GM19043 (cell line): ENCODE data around the gene DSCAM.
"Not testable (repeated sequence)": the region's sequence is repeated elsewhere in the genome, so short reads cannot be mapped to it uniquely, and the experiment has no call there.

Experiments used
- ATAC-seq: cut with Tn5 transposase; IDR thresholded peaks from one replicate; pipeline ENCODE4 v1.9.1; 2021; ENCODE audit warnings: low read depth; ENCODE audit not compliant: unreplicated experiment

Gene DSCAM, protein sequence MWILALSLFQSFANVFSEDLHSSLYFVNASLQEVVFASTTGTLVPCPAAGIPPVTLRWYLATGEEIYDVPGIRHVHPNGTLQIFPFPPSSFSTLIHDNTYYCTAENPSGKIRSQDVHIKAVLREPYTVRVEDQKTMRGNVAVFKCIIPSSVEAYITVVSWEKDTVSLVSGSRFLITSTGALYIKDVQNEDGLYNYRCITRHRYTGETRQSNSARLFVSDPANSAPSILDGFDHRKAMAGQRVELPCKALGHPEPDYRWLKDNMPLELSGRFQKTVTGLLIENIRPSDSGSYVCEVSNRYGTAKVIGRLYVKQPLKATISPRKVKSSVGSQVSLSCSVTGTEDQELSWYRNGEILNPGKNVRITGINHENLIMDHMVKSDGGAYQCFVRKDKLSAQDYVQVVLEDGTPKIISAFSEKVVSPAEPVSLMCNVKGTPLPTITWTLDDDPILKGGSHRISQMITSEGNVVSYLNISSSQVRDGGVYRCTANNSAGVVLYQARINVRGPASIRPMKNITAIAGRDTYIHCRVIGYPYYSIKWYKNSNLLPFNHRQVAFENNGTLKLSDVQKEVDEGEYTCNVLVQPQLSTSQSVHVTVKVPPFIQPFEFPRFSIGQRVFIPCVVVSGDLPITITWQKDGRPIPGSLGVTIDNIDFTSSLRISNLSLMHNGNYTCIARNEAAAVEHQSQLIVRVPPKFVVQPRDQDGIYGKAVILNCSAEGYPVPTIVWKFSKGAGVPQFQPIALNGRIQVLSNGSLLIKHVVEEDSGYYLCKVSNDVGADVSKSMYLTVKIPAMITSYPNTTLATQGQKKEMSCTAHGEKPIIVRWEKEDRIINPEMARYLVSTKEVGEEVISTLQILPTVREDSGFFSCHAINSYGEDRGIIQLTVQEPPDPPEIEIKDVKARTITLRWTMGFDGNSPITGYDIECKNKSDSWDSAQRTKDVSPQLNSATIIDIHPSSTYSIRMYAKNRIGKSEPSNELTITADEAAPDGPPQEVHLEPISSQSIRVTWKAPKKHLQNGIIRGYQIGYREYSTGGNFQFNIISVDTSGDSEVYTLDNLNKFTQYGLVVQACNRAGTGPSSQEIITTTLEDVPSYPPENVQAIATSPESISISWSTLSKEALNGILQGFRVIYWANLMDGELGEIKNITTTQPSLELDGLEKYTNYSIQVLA (N-terminal part only)

DNA sequence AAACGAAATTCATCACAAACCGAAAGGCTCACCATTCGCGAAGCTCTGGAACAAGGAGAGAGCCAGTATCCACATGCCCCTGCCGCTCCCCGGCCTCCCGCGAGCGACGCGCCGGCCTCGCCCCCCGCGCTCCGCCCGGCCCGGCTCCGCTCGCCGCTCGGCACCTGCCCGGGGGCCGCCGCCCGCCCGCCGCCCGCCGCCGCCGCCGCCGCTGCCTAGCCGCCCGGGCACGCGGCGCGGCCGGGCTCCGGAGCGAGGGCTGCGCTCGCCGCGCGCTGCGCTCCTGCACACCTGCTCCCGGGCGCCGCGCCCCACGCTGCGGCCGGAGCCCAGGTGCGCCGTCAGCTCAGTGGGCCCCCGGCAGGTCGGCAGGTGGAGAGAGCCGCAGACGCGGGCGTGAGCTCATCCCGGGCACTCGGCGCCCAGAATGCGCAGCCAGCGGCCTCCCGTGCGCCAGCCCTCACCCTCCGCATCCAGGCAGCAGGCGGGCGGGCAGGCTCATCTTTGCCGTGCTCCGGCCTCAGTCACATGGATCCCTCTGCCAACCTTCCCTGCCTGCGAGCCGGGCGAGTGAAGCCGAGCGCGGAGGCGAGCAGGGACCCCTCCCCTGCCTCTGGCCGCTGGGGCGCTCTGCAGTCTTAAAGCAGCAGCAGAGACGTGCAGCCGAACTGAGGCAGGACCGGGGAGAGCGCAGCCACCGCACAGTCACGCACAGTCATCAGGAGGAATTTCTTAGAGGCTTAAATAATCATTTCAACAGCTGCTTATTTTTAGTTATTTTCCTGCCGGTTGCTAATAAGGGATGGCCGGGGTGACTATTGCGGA is at the start of gene DSCAM:
DSCAM (minus strand) TSS at position 572 of the 825 bp plus-strand sequence; CDS start at position 75, 497 bp downstream.
- no peak for ATAC-seq

DNA sequence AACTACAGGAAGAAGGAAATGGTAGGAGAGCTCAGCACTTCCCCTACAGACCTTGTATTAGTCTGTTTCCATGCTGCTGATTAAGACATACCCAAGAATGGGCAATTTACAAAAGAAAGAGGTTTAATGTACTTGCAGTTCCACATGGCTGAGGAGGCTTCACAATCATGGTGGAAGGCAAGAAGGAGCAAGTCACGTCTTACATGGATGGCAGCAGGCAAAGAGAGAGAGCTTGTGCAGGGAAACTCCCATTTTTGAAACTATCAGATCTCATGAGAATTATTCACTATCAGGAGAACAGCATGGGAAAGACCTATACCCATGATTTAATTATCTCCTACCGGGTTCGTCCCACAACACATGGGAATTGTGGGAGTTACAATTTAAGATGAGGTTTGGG is 48.7 kb upstream of the DSCAM start:
- ATAC-seq, result not testable (repeated sequence)

DNA sequence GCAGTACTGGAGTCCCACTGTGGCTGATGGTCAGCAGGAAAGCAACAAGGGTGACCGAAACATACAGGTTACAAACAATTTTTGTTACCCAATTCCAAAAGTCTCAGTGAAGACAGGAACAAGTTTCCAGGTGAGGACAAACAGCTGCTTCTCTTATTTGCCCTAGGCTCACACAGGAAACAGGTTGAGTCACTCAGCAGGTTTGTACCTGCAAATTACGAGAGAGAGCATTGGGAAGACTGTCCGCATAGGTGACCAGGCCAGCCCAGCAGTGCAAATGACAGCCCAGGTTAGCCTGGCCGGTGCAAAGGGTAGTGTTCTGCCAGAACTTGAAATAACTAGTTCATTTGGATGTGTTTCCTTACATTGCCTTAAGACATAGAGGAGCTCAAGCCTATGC is 40.0 kb upstream of the DSCAM start:
- ATAC-seq, result no peak

DNA sequence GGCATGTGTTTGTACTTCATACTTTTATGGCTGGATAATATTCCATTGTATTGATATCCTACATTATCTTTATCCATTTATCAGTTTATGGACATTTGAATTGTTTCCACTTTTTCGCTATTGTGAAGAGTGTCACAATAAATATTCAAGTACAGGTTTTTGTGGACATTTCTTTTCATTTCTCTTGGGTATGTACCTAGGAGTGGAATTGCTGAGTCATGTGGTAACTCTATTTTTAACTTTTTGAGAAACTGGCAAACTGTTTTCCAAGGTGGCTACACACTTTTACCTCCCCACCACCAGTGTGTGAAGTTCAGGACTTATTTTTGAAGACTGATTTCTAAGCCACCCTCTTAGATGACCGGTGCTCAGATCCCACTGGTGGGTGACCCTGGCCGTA is 39.0 kb upstream of the DSCAM start:
- ATAC-seq, result no peak

DNA sequence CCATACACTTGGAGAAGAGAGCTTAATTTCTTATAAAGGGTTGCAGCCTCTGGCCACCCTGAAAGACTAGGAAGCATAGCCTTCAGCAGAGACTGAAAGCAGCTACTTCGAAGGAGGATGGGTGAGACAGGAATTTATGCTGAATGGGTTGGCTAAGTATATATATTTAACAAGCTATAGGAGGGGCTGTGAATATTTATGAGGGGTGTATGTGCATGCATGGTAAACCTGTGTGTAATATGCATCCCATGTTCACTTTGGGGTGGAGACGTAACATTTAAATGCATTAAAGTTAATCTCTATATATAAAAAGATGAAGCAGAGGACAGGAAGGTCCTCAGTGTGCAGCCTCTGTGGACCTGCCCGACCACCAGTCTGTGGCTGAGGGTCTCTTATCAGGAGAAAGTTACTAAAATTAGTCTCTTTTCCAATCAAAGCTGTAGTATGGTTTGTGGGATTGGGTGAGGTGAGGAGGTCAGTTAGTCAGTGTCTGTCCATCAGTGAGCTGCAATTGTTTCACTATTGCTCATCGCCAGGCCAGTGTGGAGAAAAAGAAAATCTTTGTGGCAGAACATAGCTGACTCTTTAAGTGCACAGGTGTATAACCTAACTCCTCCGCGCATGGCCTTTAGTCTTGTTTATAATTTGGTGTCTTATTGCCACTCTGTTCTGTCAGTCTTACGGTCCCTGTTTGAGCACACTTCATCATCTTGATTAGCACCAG is 35.4 kb upstream of the DSCAM start:
- no peak for ATAC-seq

DNA sequence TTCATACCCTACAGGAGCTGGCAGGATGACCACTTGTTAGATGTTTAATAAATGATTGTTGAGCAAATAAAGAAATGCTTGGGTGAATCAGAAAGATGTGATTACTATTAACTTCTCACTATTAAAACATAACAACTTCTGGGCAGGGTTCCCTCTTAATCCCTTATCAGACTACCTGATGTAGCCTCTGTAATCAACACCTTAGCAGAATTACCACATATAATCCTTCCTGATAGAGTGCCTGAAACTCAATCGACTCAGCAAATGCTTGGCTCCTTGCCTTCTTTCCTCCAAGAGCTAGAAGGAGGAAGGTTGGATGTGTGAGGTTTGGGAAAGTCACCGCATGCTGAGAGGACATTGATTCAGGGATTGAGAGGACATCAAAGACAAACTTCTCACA is 34.8 kb upstream of the DSCAM start:
- no peak for ATAC-seq

DNA sequence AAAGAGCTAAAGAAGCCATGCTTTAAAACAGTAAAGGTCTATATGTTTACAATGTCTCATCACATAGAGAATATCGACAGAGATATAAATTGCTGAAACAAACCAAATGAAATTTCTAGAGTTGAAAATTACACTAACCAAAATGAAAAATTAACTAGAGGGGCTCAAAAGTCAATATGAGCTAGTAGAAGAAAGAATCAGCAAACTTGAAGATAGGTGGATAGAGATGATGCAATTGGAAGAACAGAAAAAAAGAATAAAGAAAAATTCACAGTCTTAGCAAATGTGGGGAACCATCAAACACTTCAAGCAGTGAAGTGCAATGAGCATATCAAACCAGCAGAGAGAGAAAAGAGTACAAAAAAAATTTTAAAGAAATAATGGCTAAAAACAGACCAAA is 24.1 kb upstream of the DSCAM start:
- no peak for ATAC-seq

DNA sequence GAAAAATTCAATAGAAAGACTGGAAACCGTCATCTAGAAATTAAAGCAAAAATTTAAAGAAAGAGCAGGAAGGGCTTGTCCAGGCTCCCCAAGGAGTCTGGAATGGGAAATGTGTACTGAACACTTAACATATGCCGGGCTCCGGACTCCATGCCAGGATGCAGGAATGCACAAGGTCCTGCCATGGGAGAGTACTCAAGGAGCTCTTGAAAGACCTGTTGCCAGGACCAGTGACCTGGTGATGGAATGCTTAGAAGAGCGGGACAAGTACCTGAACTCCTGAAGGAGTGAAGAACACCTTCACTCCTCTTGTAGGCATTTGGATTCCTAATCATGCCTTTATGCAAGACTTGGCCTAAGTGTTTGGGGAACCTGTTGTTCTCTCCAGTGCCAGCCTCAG is 16.9 kb upstream of the DSCAM start:
- ATAC-seq, result no peak

DNA sequence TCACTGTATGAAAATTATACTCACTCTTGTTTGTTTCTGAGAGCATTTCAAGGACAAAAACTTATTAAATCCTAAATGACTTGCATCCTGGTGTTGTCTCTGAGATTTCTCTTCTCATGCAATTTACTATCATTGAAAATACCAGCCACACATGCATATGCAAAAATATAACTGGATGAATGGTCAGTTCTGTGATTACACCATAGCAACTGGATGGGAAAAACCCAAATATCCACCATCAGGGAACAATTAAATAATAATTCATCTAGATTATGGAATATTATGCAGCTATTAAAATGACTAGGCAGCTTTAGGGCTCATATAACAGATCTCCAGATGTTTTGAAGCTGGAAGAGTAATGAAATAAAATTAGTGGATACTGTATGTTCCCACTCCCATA is 11.6 kb upstream of the DSCAM start:
- ATAC-seq, result no peak

DNA sequence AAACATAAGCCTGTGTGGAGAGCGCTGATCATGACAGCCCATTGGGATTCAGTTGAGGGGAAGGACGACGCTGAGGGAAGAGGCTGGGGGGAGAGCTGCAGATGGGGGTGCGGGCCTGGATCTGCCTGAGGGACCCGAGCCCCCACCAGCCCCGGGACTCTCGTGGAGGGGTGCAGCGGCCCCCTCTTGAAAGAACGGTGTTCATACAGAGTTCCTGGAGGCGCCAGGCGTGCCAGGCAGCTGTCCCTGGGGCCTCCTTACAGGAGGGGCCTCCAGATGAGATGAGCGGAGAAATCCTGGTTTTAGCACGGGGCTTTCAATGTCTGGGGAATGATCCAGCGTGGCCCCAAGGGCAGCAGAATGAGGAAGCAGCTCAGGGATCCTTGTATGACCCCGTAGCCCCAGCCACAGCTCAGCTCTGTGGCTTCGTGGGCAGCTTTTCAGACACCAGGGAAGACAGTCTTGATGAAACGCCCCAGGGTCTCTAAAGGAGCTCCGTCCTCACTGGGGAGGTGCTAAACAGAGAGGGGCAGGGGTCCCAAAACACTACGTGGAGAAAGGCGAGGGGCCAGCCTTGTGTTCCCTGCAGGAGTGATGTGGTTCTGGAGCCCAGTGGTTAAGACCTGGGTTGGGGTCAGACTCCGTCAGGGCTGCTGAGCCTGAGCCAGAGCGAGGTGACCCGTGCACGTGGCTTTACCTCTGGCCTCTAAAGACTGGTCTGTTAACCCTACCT is 7.2 kb upstream of the DSCAM start:
- no peak for ATAC-seq

DNA sequence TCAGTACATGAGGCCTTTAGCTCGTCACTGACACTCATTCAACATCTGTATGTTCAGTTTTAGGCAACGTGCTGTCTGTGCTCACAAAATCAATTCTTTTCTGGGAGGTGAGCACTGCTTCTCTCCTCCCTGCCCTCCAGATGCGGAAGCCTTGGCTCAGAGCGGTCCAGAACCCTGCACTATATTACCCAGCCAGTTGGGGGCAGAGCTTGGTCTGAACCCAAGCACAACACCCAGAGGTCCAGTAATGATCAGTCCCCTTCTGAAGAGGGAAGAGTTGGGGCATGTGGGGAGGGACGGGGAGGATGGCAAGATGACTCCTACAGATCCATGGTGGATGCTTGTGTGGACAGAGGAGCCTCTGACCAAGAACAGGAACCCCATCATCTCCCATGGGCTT is 5.6 kb upstream of the DSCAM start:
- ATAC-seq, result no peak

DNA sequence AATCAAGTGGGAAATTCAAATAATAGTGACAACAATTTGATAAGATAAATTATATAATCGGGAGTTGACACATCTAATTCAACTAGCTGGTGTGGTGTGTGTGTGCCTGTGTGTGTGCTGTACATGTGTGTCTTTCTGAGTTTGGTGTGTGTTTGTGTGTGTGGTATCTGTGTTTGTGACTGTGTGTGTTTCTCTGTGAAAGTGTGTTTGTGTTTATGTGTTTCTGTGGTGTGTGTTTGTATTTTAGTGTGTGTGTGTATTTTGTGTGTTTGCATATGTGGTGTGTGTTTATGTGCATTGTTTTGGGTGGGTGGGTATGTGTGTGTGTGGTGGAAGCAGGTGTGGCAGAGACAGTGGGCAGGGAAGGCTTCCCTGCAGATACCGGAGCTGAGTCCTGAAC is 4.8 kb upstream of the DSCAM start:
- no peak for ATAC-seq

DNA sequence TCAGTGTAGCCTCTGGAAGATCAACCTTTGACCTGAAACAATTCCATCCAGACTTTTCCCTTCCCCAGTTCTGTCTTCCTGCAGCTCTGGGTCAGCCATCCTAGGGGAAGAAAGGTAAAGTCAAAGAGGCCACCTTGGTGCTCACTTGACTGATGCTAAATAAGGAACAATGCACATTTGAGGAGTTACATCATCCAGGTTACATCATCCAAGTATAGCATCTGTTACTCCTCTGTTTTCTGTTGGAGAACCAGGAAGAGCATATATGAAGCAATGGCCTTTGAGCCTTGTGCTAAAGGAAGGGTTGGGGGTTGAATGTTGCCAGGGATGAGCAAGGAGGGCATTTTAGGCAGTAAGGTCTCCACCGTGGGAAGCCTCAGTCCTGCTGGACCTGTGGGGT is 3.1 kb upstream of the DSCAM start:
- ATAC-seq, result no peak

DNA sequence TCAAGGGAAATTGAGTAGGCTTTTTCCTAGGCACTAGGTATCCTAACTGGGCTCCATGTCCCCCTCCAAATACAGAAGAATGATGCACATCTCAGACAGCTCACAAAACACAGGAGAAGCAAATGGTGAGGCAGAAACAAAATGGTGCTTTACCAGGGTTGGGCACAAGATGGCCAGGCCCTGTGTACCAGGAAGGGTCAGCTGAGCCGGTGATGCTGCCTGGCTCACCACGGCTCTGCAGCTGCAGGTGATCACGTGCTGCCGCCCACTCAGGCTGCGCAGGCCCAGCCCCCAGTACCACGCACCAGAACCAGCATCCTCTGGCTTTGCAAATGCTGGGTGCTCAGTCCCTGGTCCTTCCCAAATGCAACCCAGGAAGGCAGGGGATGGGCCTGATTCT is 993 bp upstream of the DSCAM start:
- ATAC-seq, result no peak

DNA sequence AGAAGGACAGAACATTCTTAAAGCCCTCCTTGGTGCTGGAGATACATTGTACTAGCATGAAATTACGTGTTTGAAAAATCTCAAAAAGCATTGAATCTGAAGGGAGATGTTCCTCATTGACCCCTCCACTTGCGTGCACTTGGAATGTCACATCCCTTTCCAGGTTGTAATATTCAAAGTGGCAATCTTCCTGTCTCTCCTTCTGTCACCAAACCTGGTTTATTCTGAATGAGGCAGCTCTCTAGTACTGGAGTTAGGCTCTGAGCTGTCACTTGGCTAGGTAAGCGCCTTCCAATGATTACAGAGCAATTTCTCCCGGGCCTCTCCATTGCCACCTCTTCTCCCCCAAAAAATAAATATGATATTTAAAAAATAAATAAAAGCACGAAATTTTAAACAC is 855 bp downstream of the DSCAM start:
- no peak for ATAC-seq

DNA sequence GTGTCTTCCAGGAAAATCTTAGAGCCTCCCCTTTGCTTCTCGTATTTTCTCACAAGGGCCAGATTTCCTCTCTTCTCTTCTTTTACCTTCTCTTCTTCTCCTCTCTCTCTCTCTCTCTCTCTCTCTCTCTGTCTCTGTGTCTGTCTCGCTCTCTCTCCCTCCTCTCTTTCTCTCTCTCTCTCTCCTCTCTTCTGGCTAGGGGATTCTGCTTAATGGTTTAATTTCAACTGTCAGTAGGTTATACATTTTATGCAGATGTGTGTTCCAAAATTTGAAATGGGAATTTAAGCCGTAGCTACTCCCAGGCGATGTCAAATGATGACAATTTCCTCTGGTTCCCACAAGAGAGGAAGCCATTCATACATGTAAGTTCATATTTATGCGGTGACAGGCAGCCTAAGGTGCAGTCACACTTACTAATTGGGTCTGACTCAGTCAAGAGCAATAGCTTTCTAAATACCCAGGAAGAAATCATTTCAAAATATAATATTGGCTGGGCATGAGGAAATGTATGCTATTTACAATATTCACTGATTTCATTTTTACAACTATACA is 1.4 kb downstream of the DSCAM start:
- ATAC-seq, result no peak

DNA sequence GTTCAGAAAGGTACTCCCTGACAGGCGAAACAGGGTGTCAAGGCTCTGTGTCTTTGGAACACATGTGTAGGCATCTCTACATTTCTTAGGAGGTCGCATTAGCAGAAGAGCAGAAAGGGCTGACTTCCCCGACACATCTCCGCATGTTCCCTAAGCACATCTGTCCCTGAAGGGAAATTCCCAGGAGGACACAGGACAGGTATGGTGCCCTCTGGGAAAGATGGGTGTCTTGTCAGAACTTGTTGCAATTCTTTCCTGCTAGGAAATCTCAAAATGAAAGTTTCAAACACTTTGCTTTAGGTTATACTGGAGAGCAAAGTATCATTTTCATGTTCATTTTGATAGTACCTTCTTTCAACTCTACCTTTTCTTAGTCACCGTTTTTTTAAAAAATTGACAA is 2.0 kb downstream of the DSCAM start:
- no peak for ATAC-seq

DNA sequence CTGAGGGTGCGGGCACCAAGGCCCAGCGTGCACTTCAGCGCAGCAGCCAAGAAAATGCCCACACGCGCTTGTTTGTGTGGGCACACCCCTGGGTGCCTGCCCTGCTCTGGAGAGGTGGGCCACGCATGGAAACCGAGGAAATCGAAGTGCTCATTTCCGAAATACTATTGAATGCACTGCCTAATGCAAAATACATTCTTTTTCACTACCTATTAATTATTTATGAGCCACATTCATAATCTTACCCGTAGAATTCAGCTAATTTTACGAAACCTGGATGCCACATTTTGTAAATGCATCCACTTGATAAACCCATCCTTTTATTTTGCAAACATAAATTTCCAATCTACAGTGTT is 4.8 kb downstream of the DSCAM start:
- ATAC-seq, result no peak
